Sigmoid colon (tissue), 7 donors: ENCODE measurements around the gene DNTTIP2. TPM values are rescaled to one million over a fixed set of nuclear protein-coding genes. Genes with fewer than 3 reads are reported as not detected.

Experiments
- DNase-seq: peaks from one replicate; pipeline ENCODE4 v3.0.0-alpha.2; 2019
- H3K27ac ChIP-seq, 4 donors: fragments of 200-600 bp; sonication (generic); one replicate each; pipeline ENCODE4 v1.5.1; 2016 to 2019; ENCODE audit warnings: mild to moderate bottlenecking in 1 of 4
- H3K27me3 ChIP-seq, 3 donors: fragments of 200-600 bp; sonication (generic); one replicate each; pipeline ENCODE4 v1.5.1; 2019; ENCODE audit warnings: mild to moderate bottlenecking in 1 of 3
- H3K36me3 ChIP-seq, 4 donors: fragments of 200-600 bp; sonication (generic); one replicate each; pipeline ENCODE4 v1.5.1; 2016 to 2019
- H3K4me1 ChIP-seq, 4 donors: fragments of 200-600 bp; sonication (generic); one replicate each; pipeline ENCODE4 v1.5.1; 2017 to 2019
- H3K4me3 ChIP-seq, 4 donors: fragments of 200-600 bp; sonication (generic); one replicate each; pipeline ENCODE4 v1.5.1; 2017 to 2019; ENCODE audit warnings: mild to moderate bottlenecking in 2 of 4, moderate library complexity in 1 of 4
- H3K9me3 ChIP-seq, 4 donors: fragments of 200-600 bp in 3 of 4; sonication (generic) in 3 of 4; one replicate each; pipeline versions ENCODE4 v1.5.1 to v1.6.1; 2013 to 2019
- CTCF ChIP-seq, 4 experiments: fragments of 450-650 bp in 3 of 4; fragments of 200-600 bp in 1 of 4; IDR thresholded peaks; one replicate each; pipeline ENCODE4 v1.5.1; 2016 to 2019; ENCODE audit warnings: antibody characterized with exemption in 4 of 4, mild to moderate bottlenecking in 3 of 4, moderate library complexity in 2 of 4
- EP300 ChIP-seq, 4 donors: sonication (generic); formaldehyde crosslinking; IDR thresholded peaks; one replicate each; pipeline ENCODE4 v1.6.1; 2017; ENCODE audit warnings: antibody characterized with exemption in 4 of 4
- POLR2A ChIP-seq, 2 donors: fragments of 450-650 bp; IDR thresholded peaks; one replicate each; pipeline ENCODE4 v1.6.1; 2016; ENCODE audit warnings: antibody characterized with exemption in 2 of 2, mild to moderate bottlenecking in 2 of 2, moderate library complexity in 2 of 2
- POLR2AphosphoS5 ChIP-seq, 4 donors: sonication (generic); formaldehyde crosslinking; IDR thresholded peaks; one replicate each; pipeline ENCODE4 v1.6.1; 2017; ENCODE audit warnings: antibody characterized with exemption in 4 of 4
- WGBS, 2 donors: extraction: QIAGEN DNeasy Blood & Tissue Kit; methylation state at CpG; one replicate each; pipeline ENCODE4 v1.1.7; 2013; 5-methylcytosine and 5-hydroxymethylcytosine counted together
- intact Hi-C: fragments of 100-400 bp; cut with DNase I; formaldehyde crosslinking; loops from one replicate; pipeline ENCODE4 v1.15.1; 2023
- polyA plus RNA-seq, 3 donors: library from polyadenylated mRNA; stranded (reverse); fragments of 200-250 nt; gene quantifications; one replicate each; pipeline ENCODE4 v1.2.3, GENCODE V29; 2013
- total RNA-seq, 4 donors: library from RNA; depleted of rRNA; stranded (reverse); fragments of >200 nt; gene quantifications; one replicate each; pipeline ENCODE4 v1.1.0, GENCODE V29; 2016
- donor health status: healthy with polysubstance abuse.
- donor health status: Bipolar disorder and iron deficiency.
- donor health status: healthy.

Gene DNTTIP2
- total and polyA plus RNA-seq, 7 donors = 22.2 to 48.9 (median 29.5) TPM

GRCh38 chr1:93899543-93900207 lies 20.7 kb upstream of the DNTTIP2 start:
- TF ChIP-seq EP300 (IDR thresholded peaks at IDR 0.05) (no peak), CTCF (IDR thresholded peaks at IDR 0.05) (no peak)
- Histone ChIP-seq H3K4me1 (no peaks in the 10 kb centered on the region), H3K27ac (no peak overlapping the region), H3K27me3 (no peaks in the 10 kb centered on the region), H3K36me3 (peaks cover 0 to 48% (median 2%) of the 10 kb centered on the region in 4 donors), H3K9me3 (no peaks in the 10 kb centered on the region), H3K4me3 (no peak overlapping the region)
- intact Hi-C loops = loop anchor here (10.0 kb wide), 1 partner anchor 555 kb away; the partner anchor contains the start of gene DR1
- no peak for DNase-seq
- 93 to 94% methylated on average over 3 of the region's 3 CpGs for WGBS, 2 donors

GRCh38 chr1:93888900-93889299 lies 9.9 kb upstream of the DNTTIP2 start:
- no peak overlapping the region for H3K27ac ChIP-seq
- no peaks in the 10 kb centered on the region for H3K9me3 ChIP-seq
- TF ChIP-seq POLR2A (IDR thresholded peaks at IDR 0.05) = no peak
- TF ChIP-seq POLR2AphosphoS5 (IDR thresholded peaks at IDR 0.05) = no peak
- TF ChIP-seq CTCF (IDR thresholded peaks at IDR 0.05) = no peak
- TF ChIP-seq EP300 (IDR thresholded peaks at IDR 0.05) = no peak
- WGBS, 2 donors = 87 to 96% methylated on average over 6 of the region's 6 CpGs
- intact Hi-C loops = no loop called here
- H3K4me3 ChIP-seq = no peak overlapping the region
- peaks cover 0 to 33% (median 3%) of the 10 kb centered on the region in 4 donors for H3K36me3 ChIP-seq
- H3K27me3 ChIP-seq = no peaks in the 10 kb centered on the region
- DNase-seq = no peak
- no peaks in the 10 kb centered on the region for H3K4me1 ChIP-seq

GRCh38 chr1:93882269-93882668 lies 3.3 kb upstream of the DNTTIP2 start:
- intact Hi-C loops = no loop called here
- no peak overlapping the region for H3K4me3 ChIP-seq
- DNase-seq = no peak
- peaks cover 0 to 17% (median 11%) of the 10 kb centered on the region in 4 donors for H3K4me1 ChIP-seq
- H3K9me3 ChIP-seq = no peaks in the 10 kb centered on the region
- no peaks in the 10 kb centered on the region for H3K27me3 ChIP-seq
- peaks cover 0 to 4% (median 1%) of the 10 kb centered on the region in 4 donors for H3K36me3 ChIP-seq
- WGBS, 2 donors = 85 to 86% methylated on average over 4 of the region's 4 CpGs
- H3K27ac ChIP-seq = no peak overlapping the region
- TF ChIP-seq EP300 (IDR thresholded peaks at IDR 0.05) = no peak
- no peak for TF ChIP-seq CTCF (IDR thresholded peaks at IDR 0.05)
- no peak for TF ChIP-seq POLR2A (IDR thresholded peaks at IDR 0.05)
- TF ChIP-seq POLR2AphosphoS5 (IDR thresholded peaks at IDR 0.05) = no peak

GRCh38 chr1:93880731-93881130 lies 1.7 kb upstream of the DNTTIP2 start:
- H3K27me3 ChIP-seq = no peaks in the 10 kb centered on the region
- no peaks in the 10 kb centered on the region for H3K9me3 ChIP-seq
- H3K27ac ChIP-seq = no peak overlapping the region
- intact Hi-C loops = no loop called here
- TF ChIP-seq POLR2AphosphoS5 (IDR thresholded peaks at IDR 0.05) = no peak
- TF ChIP-seq EP300 (IDR thresholded peaks at IDR 0.05) = no peak
- TF ChIP-seq POLR2A (IDR thresholded peaks at IDR 0.05) = no peak
- no peak for TF ChIP-seq CTCF (IDR thresholded peaks at IDR 0.05)
- H3K4me3 ChIP-seq = no peak overlapping the region
- 93 to 96% methylated on average over 2 of the region's 2 CpGs for WGBS, 2 donors
- peaks cover 0 to 19% (median 4%) of the 10 kb centered on the region in 4 donors for H3K36me3 ChIP-seq
- no peak for DNase-seq
- H3K4me1 ChIP-seq = peaks cover 0 to 26% (median 17%) of the 10 kb centered on the region in 4 donors
